C4-2B (cell line): Measurements from ENCODE around the gene AIRE.

ENCODE experiments used
- H3K27ac ChIP-seq: fragments of 450-650 bp; 2 replicates; pipeline ENCODE4 v1.5.1; 2017
- CTCF ChIP-seq: fragments of 450-650 bp; conservative IDR thresholded peaks from 2 replicates; pipeline ENCODE4 v1.5.1; 2017; ENCODE audit warnings: mild to moderate bottlenecking
- ZFX ChIP-seq: fragments of 450-650 bp; IDR thresholded peaks from 2 replicates; pipeline ENCODE4 v1.6.1; 2017

Gene AIRE

GRCh38 chr21:44288251-44289110 is 2.8 kb downstream of the AIRE start:
- H3K27ac ChIP-seq = no peak overlapping the region
- TF ChIP-seq CTCF = no peak
- TF ChIP-seq ZFX = no peak

- TF ChIP-seq CTCF (no peak), ZFX (no peak)
- no peak overlapping the region for H3K27ac ChIP-seq
Measured at GRCh38 chr21:44289381-44290010, 3.8 kb downstream of the AIRE start.

- no peak overlapping the region for H3K27ac ChIP-seq
- TF ChIP-seq CTCF (no peak), ZFX (no peak)
Measured at GRCh38 chr21:44290327-44291077, 4.8 kb downstream of the AIRE start.

- H3K27ac ChIP-seq = no peak overlapping the region
- TF ChIP-seq CTCF = no peak
- TF ChIP-seq ZFX = no peak
Measured at GRCh38 chr21:44291078-44291935, 5.6 kb downstream of the AIRE start.

- TF ChIP-seq ZFX (no peak), CTCF (no peak)
- no peak overlapping the region for H3K27ac ChIP-seq
Measured at GRCh38 chr21:44291936-44292811, 6.5 kb downstream of the AIRE start.

- TF ChIP-seq CTCF = no peak
- no peak for TF ChIP-seq ZFX
- no peak overlapping the region for H3K27ac ChIP-seq
Measured at GRCh38 chr21:44292812-44293195, 7.1 kb downstream of the AIRE start.
